ENCODE measurements around the gene TTC28. TPM values are rescaled to one million over a fixed set of nuclear protein-coding genes. Genes with fewer than 3 reads are reported as not detected.

The TTC28 gene
- total and polyA plus RNA-seq, 12 donors = 2.1 to 27.7 (median 20.4) TPM

DNA sequence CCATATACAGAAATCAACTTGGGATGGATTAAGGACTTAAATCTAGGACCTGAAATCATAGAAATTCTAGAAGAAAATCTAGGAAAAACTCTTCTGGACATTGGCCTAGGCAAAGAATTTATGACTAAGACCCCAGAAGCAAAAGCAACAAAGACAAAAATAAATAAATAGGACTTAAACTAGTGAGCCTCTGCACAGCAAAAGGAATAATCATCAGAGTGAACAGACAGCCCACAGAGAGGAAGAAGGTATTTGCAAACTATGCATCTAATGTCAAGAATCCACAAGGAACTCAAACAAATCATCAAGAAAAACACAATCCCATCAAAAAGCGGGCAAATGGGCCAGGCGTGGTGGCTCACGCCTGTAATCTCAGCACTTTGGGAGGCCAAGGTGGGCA, 32.4 kb downstream of the TTC28 start:
- ATAC-seq (no peak), DNase-seq (no peak)
- Histone ChIP-seq H3K27ac (no peak overlapping the region), H3K27me3 (no peaks in the 10 kb centered on the region), H3K36me3 (no peaks in the 10 kb centered on the region), H3K4me1 (no peaks in the 10 kb centered on the region), H3K9me3 (peaks cover 0 to 2% (median 0%) of the 10 kb centered on the region in 11 donors), H3K4me3 (no peak overlapping the region)
- 96 to 98% methylated on average over 3 of the region's 3 CpGs for WGBS, 2 donors
- TF ChIP-seq, protein P1, sequence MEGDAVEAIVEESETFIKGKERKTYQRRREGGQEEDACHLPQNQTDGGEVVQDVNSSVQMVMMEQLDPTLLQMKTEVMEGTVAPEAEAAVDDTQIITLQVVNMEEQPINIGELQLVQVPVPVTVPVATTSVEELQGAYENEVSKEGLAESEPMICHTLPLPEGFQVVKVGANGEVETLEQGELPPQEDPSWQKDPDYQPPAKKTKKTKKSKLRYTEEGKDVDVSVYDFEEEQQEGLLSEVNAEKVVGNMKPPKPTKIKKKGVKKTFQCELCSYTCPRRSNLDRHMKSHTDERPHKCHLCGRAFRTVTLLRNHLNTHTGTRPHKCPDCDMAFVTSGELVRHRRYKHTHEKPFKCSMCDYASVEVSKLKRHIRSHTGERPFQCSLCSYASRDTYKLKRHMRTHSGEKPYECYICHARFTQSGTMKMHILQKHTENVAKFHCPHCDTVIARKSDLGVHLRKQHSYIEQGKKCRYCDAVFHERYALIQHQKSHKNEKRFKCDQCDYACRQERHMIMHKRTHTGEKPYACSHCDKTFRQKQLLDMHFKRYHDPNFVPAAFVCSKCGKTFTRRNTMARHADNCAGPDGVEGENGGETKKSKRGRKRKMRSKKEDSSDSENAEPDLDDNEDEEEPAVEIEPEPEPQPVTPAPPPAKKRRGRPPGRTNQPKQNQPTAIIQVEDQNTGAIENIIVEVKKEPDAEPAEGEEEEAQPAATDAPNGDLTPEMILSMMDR (IDR thresholded peaks at IDR 0.05) = no peak
- intact Hi-C loops (cut with DNase I) = no loop called here

DNA sequence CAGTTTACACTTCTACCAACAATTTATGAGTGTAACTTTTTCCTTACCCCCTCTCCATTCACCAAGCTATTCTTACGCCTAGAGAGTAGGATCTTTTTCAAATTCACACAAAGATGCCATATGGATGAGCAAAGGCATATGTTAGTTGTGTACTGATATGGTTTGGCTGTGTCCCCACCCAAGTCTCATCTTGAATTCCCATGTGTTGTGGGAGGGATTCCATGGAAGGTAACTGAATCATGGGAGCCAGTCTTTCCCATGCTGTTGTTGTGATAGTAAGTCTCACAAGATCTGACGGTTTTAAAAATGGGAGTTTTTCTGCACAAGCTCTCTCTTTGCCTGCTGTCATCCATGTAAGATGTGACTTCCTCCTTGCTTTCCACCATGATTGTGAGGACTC, 40.3 kb downstream of the TTC28 start:
- no peaks in the 10 kb centered on the region for H3K9me3 ChIP-seq
- intact Hi-C loops (cut with DNase I) = no loop called here
- H3K4me1 ChIP-seq = no peaks in the 10 kb centered on the region
- no peak overlapping the region for H3K27ac ChIP-seq
- no peaks in the 10 kb centered on the region for H3K27me3 ChIP-seq
- DNase-seq (no peak), ATAC-seq (no peak)
- no peaks in the 10 kb centered on the region for H3K36me3 ChIP-seq
- TF ChIP-seq, protein P1 (IDR thresholded peaks at IDR 0.05) = no peak
- WGBS, 2 donors = 91 to 92% methylated on average over 2 of the region's 2 CpGs
- H3K4me3 ChIP-seq = no peak overlapping the region

DNA sequence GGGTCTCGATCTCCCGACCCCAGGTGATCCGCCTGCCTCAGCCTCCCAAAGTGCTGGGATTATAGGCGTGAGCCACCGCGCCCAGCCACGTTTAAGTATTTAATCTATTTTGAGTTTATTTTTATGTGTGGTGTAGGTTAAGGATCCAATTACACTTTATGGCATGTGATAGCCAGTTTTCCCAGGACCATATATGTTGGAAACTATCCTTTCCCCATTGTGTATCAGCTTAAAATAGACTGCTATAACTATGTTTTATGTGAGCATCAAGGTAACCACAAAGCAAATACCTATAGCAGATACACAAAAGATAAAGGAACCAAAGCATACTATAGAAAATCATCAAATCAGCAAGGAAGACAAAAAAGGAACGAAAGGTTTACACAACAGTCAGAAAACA, 42.4 kb downstream of the TTC28 start:
- no peak for ATAC-seq
- H3K36me3 ChIP-seq = no peaks in the 10 kb centered on the region
- H3K27ac ChIP-seq = no peak overlapping the region
- intact Hi-C loops (cut with DNase I) = no loop called here
- H3K9me3 ChIP-seq = no peaks in the 10 kb centered on the region
- no peak overlapping the region for H3K4me3 ChIP-seq
- no peaks in the 10 kb centered on the region for H3K4me1 ChIP-seq
- TF ChIP-seq, protein P1 (IDR thresholded peaks at IDR 0.05) = no peak
- 94 to 96% methylated on average over 8 of the region's 8 CpGs for WGBS, 2 donors
- H3K27me3 ChIP-seq = no peaks in the 10 kb centered on the region
- DNase-seq = no peak

DNA sequence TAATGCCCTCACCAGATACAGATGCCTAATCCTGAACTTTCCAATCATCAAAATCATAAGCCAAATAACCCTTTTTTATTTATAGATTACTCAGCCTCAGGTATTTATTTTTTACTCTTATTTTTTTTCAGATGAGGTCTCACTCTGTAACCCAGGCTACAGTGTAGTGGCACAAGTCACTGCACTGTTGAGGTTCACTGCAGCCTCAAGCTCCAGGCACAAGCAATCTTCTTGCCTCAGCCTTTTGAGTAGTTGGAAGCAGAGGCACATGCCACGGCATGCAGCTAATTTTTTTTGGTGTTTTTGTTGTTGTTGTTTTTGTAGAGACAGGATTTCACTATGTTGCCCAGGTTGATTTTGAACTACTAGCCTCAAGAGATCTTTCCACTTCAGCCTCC, 49.5 kb downstream of the TTC28 start:
- Histone ChIP-seq H3K36me3 (peaks cover 0 to 8% (median 0%) of the 10 kb centered on the region in 9 donors), H3K27ac (no peak overlapping the region), H3K27me3 (no peaks in the 10 kb centered on the region), H3K4me3 (no peak overlapping the region), H3K9me3 (no peaks in the 10 kb centered on the region), H3K4me1 (no peaks in the 10 kb centered on the region)
- TF ChIP-seq, protein P1 (IDR thresholded peaks at IDR 0.05) = no peak
- intact Hi-C loops (cut with DNase I) = no loop called here
- WGBS, 2 donors = 77 to 92% methylated on average over 1 of the region's 1 CpG
- DNase-seq (no peak), ATAC-seq (no peak)
